ENCODE data around the gene ADAM8. TPM values are rescaled to one million over a fixed set of nuclear protein-coding genes. Genes with fewer than 3 reads are reported as not detected.
A peak's percentile ranks its signal among the peaks of the same experiment; 100 is the strongest.

The ADAM8 gene
- total RNA-seq, 1 donor = 0.36 TPM

DNA sequence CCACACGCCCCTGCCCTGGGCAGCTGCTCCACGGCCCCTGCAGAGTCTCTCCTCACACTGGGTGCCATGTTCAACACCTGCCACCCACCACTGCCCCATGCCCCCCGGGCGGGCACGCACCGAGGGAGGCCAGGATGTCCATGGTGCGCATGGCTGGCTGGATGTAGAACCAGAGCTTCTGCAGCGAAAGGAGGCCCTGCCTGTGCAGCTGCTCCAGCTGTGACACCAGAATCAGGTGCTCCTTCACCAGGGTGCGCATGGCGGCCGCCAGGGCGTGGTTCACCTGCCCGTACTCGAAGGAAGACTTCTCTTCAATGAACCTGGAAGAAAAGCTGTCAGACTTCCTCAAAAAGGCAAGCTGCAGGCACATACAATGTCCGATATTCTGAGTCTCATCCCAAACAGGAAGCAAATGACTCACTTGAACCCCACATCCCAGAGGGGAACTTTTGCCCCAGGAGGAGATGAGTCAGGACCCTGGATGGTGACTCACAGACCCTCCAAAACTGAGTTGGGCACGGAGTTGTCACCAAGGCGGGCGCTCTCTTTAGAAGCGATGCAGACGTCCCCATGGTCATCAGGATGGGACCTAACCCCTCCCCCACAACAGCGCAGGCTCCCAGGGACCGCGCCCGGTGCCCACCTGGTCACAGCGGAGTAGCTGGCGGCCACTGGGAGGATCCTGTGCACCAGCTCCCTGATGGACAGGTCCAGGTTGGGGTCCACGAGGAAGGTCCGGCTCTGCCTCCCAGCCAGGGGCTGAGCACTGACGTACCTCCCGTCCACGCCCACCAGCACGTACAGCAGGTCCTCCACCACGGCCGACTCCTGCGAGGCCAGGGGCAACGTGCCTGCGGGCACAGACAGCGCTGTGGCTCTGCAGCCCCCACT is 16.5 kb upstream of the ADAM8 start:
- H3K4me3 ChIP-seq (ENCODE audit: low read depth, low read length) = no peak overlapping the region
- DNase-seq (ENCODE audit: low read depth) = peak; percentile 42
- TF ChIP-seq CTCF (IDR thresholded peaks at IDR 0.05; ENCODE audit: insufficient read depth, low read length) = no peak

DNA sequence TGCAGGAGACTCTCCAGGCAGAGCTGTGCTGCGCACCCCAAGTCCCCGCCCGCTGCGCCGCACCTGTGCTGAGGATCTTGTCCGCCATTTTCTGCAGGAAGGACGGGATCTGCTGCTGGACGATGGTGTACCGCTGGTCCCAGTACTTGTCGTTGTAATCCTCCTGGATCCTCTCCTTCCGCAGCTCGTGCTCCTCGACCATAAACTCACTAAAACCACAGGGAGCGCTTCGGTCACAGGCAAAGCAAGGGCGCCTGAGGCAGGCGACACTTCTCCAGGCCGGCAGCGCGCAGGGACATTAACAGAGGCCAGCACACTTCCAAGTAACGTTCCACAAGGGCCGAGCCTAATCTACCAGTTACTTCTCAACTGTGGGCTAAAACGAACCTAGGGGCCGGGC is 13.1 kb upstream of the ADAM8 start:
- no peak overlapping the region for H3K4me3 ChIP-seq (ENCODE audit: low read depth, low read length)
- DNase-seq (ENCODE audit: low read depth) = no peak
- TF ChIP-seq CTCF (IDR thresholded peaks at IDR 0.05; ENCODE audit: insufficient read depth, low read length) = no peak

- no peak for DNase-seq (ENCODE audit: low read depth)
- TF ChIP-seq CTCF (IDR thresholded peaks at IDR 0.05; ENCODE audit: insufficient read depth, low read length) = no peak
- H3K4me3 ChIP-seq (ENCODE audit: low read depth, low read length) = no peak overlapping the region
Observed at GRCh38 chr10:133287832-133288500, 11.3 kb upstream of the ADAM8 start.

DNA sequence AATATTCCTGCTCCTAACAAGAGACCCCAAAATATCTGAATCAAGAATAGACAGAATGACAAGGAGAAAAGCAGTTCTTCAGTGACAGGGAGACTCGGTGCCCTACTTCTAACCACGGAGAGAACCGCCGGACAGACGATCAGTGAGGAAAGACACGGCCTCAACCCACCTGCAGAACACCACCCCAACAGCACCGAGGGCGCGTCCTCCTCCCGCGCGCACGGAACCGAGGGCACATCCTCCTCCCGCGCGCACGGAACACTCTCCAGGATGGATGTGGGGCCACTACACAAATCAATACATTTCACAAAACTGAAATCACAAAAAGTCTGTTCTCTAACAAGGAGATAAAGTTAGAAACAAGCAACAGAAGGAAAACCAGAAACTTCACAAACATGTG is 9.7 kb upstream of the ADAM8 start:
- no peak for DNase-seq (ENCODE audit: low read depth)
- no peak for TF ChIP-seq CTCF (IDR thresholded peaks at IDR 0.05; ENCODE audit: insufficient read depth, low read length)
- no peak overlapping the region for H3K4me3 ChIP-seq (ENCODE audit: low read depth, low read length)

DNA sequence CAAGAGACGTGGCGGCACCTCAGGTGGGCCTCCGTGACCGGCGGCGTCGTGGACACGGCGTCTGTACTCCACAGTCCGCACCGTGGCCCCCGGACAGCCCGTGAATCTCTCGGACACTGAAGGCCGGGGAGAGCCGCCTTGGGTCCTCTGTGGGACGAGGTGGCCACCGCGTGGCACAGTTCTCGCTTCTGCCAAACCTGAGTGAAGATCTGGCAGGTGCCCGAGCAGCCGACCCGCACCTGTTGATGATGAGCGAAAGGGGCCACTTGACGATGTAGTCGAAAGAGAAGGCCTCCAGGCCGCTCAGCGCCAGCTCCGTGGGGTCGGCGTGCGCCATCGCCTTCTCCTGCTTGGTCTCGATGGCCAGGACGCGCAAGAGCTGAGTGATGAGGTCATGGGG is 8.5 kb upstream of the ADAM8 start:
- no peak overlapping the region for H3K4me3 ChIP-seq (ENCODE audit: low read depth, low read length)
- no peak for TF ChIP-seq CTCF (IDR thresholded peaks at IDR 0.05; ENCODE audit: insufficient read depth, low read length)
- DNase-seq (ENCODE audit: low read depth) = no peak

DNA sequence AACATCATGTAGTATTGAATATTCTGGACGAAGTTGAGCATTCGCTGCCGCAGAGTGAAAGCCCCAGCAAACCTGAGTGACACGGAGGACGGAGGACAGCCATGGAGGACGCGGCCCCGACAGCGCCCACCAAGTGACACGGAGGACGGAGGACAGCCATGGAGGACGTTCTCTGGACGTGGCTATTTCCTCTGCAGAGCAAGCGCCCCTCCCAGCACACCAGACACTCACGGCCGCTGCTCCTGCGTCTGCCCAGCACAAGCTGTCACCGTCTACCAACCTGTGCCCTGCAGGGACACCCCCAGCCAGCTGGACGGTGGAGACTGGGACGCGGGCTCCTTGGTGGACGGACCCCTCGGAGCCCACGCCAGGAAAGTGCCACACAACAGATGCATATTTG is 7.3 kb upstream of the ADAM8 start:
- DNase-seq (ENCODE audit: low read depth) = no peak
- no peak overlapping the region for H3K4me3 ChIP-seq (ENCODE audit: low read depth, low read length)
- no peak for TF ChIP-seq CTCF (IDR thresholded peaks at IDR 0.05; ENCODE audit: insufficient read depth, low read length)

Measured in fibroblast of the aortic adventitia (primary cell).